Upper lobe of left lung (tissue), 4 donors: ENCODE measurements around the gene NFASC.

Source experiments
- POLR2A ChIP-seq, 4 donors: fragments of 450-650 bp; IDR thresholded peaks; one replicate each; pipeline ENCODE4 v1.5.1; 2016 to 2017; ENCODE audit warnings: antibody characterized with exemption in 4 of 4, mild to moderate bottlenecking in 2 of 4
- POLR2AphosphoS5 ChIP-seq, 2 donors: sonication (generic); formaldehyde crosslinking; IDR thresholded peaks; one replicate each; pipeline ENCODE4 v1.5.1; 2017; ENCODE audit warnings: antibody characterized with exemption in 2 of 2
- TF ChIP-seq, protein P1 (sequence below), 6 experiments: fragments of 450-650 bp in 4 of 6; fragments of 200-600 bp in 2 of 6; sonication (generic) in 2 of 6; IDR thresholded peaks; one replicate each; pipeline ENCODE4 v1.5.1; 2016 to 2019; ENCODE audit warnings: antibody characterized with exemption in 6 of 6

- TF ChIP-seq POLR2AphosphoS5 (IDR thresholded peaks at IDR 0.05) (no peak), POLR2A (IDR thresholded peaks at IDR 0.05) (no peak)
- TF ChIP-seq, protein P1, sequence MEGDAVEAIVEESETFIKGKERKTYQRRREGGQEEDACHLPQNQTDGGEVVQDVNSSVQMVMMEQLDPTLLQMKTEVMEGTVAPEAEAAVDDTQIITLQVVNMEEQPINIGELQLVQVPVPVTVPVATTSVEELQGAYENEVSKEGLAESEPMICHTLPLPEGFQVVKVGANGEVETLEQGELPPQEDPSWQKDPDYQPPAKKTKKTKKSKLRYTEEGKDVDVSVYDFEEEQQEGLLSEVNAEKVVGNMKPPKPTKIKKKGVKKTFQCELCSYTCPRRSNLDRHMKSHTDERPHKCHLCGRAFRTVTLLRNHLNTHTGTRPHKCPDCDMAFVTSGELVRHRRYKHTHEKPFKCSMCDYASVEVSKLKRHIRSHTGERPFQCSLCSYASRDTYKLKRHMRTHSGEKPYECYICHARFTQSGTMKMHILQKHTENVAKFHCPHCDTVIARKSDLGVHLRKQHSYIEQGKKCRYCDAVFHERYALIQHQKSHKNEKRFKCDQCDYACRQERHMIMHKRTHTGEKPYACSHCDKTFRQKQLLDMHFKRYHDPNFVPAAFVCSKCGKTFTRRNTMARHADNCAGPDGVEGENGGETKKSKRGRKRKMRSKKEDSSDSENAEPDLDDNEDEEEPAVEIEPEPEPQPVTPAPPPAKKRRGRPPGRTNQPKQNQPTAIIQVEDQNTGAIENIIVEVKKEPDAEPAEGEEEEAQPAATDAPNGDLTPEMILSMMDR (IDR thresholded peaks at IDR 0.05), result no peak
Observed at GRCh38 chr1:204930155-204930523, 59.5 kb downstream of the NFASC start.
